HepG2 (cell line): ENCODE measurements around the gene VNN1. TPM values are rescaled to one million over a fixed set of nuclear protein-coding genes. Genes with fewer than 3 reads are reported as not detected.

Experiments
- KIAA2018 ChIP-seq: sonication (generic); formaldehyde crosslinking; IDR thresholded peaks from 2 replicates; pipeline ENCODE4 v1.5.0; 2020; ENCODE audit warnings: mild to moderate bottlenecking, missing genetic modification reagents, borderline replicate concordance
- MXI1 ChIP-seq: IDR thresholded peaks from 3 replicates; pipeline ENCODE4 v1.6.1; 2012; ENCODE audit warnings: low read depth, low read length, inconsistent platforms, borderline replicate concordance
- RNF2 ChIP-seq: fragments of 450-650 bp; conservative IDR thresholded peaks from 2 replicates; pipeline ENCODE4 v1.6.1; 2016; ENCODE audit warnings: low read depth
- SKIL ChIP-seq: sonication (generic); formaldehyde crosslinking; IDR thresholded peaks from 2 replicates; pipeline ENCODE4 v1.8.0; 2022; ENCODE audit warnings: missing genetic modification reagents, mild to moderate bottlenecking, moderate library complexity, borderline replicate concordance
- TEF ChIP-seq: sonication (generic); formaldehyde crosslinking; IDR thresholded peaks from 2 replicates; pipeline ENCODE4 v1.5.0; 2020; ENCODE audit warnings: missing genetic modification reagents
- TGIF2 ChIP-seq: IDR thresholded peaks from 2 replicates; pipeline ENCODE4 v1.6.1; 2016; ENCODE audit warnings: control low read depth, missing compliant biosample characterization
- TOPORS ChIP-seq: sonication (generic); formaldehyde crosslinking; IDR thresholded peaks from 2 replicates; pipeline ENCODE4 v1.8.0; 2023; ENCODE audit warnings: mild to moderate bottlenecking, missing genetic modification reagents
- polyA plus RNA-seq, 8 experiments: library from polyadenylated mRNA; depleted of rRNA in 3 of 8; stranded (reverse) in 7 of 8; unstranded in 1 of 8; fragments of >200 nt; fragmentation: Illumina TruSeq in 4 of 8; extraction: Trizol in 4 of 8; gene quantifications; 2 replicates each; pipeline versions ENCODE4 v1.2.1 to v1.2.3, GENCODE V29; 2011 to 2016; ENCODE audit warnings: low read depth in 4 of 8, missing spikeins in 1 of 8, mixed read lengths in 1 of 8; ENCODE audit not compliant: insufficient read depth in 1 of 8
- total RNA-seq, 5 experiments: library from RNA; depleted of rRNA; stranded (reverse); fragments of >200 nt; fragmentation: Illumina TruSeq; extraction: Trizol; gene quantifications; 2 replicates each; pipeline ENCODE4 v1.2.3, GENCODE V29; 2016; ENCODE audit warnings: low read depth in 1 of 5

VNN1 gene
- total and polyA plus RNA-seq, 2 of the 13 experiments (the other 11 are each of a cell fraction or from before 2014, with no cell fraction given): 0.62 to 4.0 TPM

- TF ChIP-seq SKIL (CRISPR knock-in tag) (no peak), MXI1 (no peak), TEF (CRISPR knock-in tag) (no peak), TOPORS (CRISPR knock-in tag) (no peak), TGIF2 (CRISPR knock-in tag) (no peak), RNF2 (no peak), KIAA2018 (CRISPR knock-in tag) (no peak)
These were observed 54.8 kb downstream of the VNN1 start, which contains the start of gene TAAR1 (continued) for GRCh38 chr6:132659082-132659481.
